OCI-LY1 (cell line): ENCODE data around the gene PDLIM5.

Experiments
- EZH2 ChIP-seq: fragments of 200-600 bp; sonication (generic), shearing (Covaris generic); IDR thresholded peaks from 2 replicates; pipeline ENCODE4 v1.8.0; 2017; ENCODE audit warnings: borderline replicate concordance, mixed run types, mild to moderate bottlenecking, antibody characterized with exemption, low read length, moderate library complexity, mixed read lengths
- TF ChIP-seq, protein P1 (sequence below): fragments of 200-600 bp; sonication (generic), shearing (Covaris generic); IDR thresholded peaks from 2 replicates; pipeline ENCODE4 v1.5.1; 2017; ENCODE audit warnings: mild to moderate bottlenecking, antibody characterized with exemption, low read length, moderate library complexity, mixed read lengths

GRCh38 chr4:94701631-94702300 lies 250.0 kb downstream of the PDLIM5 start:
- TF ChIP-seq, protein P1, sequence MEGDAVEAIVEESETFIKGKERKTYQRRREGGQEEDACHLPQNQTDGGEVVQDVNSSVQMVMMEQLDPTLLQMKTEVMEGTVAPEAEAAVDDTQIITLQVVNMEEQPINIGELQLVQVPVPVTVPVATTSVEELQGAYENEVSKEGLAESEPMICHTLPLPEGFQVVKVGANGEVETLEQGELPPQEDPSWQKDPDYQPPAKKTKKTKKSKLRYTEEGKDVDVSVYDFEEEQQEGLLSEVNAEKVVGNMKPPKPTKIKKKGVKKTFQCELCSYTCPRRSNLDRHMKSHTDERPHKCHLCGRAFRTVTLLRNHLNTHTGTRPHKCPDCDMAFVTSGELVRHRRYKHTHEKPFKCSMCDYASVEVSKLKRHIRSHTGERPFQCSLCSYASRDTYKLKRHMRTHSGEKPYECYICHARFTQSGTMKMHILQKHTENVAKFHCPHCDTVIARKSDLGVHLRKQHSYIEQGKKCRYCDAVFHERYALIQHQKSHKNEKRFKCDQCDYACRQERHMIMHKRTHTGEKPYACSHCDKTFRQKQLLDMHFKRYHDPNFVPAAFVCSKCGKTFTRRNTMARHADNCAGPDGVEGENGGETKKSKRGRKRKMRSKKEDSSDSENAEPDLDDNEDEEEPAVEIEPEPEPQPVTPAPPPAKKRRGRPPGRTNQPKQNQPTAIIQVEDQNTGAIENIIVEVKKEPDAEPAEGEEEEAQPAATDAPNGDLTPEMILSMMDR, result no peak
- TF ChIP-seq EZH2, result no peak
